GM18517 (cell line): Measurements from ENCODE around the gene PFDN4.

Experiments
- ATAC-seq: cut with Tn5 transposase; IDR thresholded peaks from one replicate; pipeline ENCODE4 v1.9.1; 2021; ENCODE audit warnings: mild to moderate bottlenecking, moderate library complexity; ENCODE audit not compliant: unreplicated experiment

The PFDN4 gene

DNA sequence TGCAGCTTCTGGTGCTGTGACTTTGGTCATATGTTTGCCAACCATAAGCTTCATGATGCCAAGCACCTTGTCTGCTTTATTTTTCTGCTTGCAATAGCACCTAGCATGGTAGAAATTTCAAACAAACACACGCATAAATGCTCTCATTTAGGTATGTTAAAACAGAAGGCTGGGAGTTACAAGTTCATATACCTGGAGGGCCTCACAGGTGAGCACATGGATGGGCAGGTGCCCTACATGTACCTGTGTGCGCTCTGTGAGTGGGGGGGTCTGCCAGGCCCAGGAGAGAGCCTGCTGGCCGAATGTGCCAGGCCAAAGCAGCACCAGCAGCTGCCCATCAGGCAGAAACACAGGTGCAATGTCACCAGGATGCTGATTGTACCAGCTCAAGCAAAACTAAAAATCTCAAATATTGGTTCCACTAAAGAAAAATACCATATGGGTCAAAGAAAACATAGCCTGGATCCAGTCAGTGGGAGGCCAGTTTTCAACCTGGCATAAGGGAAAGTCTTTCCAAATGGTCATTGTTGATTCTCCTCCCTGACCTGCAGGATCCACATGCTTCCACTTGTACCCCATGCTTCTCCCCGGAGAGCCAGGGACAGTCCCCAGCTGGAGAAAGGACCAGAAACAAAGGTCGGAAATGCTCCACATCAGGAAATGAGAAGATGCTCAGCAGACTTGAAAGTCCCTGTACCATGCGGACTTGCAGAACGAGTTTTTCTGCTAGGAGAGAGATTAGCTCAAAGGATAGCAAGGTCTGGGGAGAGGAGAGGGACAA is 7.2 kb upstream of the PFDN4 start:
- no peak for ATAC-seq

DNA sequence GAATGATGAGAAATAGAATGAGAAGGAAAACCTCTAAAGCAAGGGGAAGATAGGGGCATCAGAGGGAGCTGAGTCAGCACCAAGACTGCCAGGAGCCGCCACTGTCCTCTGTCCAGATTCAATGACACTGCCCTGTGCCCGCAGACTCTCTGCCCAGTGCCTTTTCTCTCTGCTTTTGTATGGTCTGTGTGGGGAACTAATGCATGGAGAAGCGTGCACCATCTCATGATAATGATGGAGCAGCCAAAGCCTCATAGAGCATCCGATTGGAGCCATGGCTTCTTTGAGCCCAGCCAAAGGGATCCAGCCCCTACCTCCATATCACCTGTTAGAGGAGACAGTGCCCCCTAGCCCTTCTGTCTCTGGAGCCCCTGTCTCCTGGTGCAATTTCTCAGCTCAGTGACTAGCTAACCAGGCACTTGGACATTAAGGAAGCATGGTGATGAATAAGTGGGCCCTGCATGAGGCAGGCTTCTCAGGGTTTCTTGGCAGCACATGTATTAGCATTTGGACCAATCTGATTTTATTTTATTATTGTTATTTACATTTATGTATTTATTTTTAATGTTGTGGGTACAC is 6.5 kb upstream of the PFDN4 start:
- no peak for ATAC-seq

DNA sequence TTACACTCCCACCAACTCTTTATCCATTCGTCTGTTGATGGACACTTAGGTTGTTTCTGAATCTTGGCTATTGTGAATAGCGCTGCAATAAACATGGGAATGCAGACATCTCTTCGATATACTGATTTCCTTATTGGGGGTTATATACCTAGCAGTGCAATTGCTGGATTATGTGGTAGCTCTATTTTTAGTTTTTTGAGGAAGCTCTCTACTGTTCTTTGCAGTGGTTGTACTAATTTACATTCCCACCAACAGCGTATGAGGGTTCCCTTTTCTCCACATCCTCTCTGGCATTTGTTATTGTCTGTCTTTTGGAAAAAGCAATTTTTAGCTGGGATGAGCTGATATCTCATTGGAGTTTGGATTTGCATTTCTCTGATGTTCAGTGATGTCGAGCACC is 4.6 kb upstream of the PFDN4 start:
- no peak for ATAC-seq

DNA sequence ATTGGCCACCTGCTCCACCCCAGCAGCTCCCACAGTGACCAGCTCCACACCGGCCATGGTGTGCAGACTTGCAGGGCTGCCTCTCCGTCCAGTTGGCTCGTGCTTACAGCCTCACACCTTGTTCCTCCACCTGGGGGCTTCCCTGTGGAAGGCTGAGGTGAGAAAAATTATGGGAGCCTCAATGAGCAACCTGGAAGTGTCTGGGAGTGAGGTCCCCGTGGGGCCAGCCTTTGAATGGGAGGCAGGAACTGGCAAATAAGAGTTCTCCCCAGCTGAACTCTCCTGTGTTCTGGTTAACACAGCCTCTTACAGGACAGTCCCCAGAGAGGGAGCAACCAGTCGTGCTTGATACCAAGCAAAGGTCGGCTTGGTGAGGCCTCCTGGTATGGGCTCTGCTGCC is 3.8 kb upstream of the PFDN4 start:
- no peak for ATAC-seq

DNA sequence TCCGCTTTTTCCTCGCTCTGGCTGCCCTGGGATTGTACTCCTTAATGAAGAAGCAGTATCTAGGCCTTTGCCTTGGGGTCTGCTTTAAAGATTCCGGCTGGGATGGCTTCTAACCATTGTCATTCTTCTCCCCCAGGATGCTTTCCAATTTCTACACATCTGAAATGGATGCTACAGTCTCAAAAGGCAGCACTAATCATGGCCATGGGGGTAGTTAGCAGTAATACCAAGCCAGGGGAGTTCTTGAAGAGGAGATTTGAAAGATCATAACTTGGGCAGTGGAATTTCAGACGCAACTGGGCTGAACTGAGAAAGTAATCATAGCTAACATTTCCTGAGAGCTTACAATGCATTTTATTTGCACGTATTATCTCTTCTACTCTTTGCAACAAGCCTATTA is 3.4 kb upstream of the PFDN4 start:
- no peak for ATAC-seq

DNA sequence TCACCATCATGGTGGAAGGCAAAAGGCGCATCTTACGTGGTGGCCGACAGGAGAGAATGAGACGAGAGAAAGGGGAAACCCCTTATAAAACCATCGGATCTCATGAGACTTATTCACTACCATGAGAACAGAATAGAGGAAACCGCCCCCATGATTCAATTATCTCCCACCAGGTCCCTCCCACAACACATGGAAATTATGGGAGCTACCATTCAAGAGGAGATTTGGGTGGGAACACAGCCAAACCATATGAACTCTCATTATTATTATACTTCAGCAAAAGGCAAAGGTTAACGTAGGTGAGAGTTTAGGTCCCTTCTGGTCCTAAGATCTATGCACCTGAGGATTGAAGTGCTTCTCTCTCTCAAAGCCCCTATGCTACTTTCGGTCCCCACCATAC is 2.4 kb upstream of the PFDN4 start:
- no peak for ATAC-seq

DNA sequence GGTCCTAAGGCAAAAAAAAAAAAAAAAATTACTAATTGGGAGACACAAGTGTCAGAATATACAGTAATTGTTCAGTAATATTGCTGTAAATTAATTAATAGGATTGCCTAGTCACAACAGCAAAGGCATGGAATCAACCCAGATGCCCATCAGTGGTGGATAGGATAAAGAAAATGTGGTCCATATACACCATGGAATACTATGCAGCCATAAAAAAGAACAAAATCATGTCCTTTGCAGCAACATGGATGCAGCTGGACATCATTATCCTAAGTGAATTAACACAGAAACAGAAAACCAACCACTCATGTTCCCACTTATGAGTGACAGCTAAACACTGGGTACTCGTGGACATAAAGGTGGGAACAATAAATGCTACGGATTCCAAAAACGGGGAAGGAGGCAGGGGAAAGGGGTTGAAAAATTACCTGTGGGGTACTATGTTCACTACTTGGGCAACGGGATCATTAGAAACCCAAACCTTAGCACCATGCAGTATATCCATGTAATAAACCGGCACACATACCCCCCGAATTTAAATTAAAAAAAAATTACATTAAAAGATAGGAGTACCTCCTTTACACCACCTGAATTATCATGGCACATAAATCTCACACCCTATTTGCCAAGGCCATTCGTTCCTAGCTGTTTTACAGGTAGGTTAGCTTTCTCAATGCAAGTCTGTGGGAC is 689 bp upstream of the PFDN4 start:
- ATAC-seq: no peak

DNA sequence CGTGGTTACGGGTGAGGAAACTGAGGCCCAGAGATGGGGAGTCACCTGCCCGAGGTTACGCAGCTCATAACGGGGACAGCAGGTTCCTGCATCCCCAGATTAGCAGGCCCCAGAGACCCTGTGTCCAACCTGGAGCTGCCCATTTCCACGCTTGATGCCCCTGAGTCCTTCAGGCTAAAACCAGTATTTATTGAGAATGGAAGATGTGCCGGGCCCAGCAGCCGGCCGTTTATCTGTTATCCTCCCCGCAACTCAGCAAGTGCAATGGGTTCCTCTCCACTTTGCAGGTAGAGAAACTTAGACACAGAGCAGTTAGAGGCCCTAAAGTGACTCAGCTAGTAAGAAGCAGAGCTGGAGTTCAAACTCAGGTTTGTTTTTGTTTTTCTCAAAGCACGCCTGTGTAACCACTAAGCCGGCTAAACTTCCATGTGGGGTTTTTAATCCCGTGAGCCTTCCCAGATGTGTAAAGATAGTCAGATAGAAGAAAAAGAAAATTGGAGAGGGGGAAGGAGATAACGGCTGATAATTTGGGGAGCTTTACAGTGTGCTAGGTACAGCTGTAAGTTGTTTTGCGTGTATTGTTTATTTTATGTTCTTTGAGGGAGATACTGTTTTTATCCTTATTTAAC is 775 bp downstream of the PFDN4 start:
- ATAC-seq: peak; percentile 5

DNA sequence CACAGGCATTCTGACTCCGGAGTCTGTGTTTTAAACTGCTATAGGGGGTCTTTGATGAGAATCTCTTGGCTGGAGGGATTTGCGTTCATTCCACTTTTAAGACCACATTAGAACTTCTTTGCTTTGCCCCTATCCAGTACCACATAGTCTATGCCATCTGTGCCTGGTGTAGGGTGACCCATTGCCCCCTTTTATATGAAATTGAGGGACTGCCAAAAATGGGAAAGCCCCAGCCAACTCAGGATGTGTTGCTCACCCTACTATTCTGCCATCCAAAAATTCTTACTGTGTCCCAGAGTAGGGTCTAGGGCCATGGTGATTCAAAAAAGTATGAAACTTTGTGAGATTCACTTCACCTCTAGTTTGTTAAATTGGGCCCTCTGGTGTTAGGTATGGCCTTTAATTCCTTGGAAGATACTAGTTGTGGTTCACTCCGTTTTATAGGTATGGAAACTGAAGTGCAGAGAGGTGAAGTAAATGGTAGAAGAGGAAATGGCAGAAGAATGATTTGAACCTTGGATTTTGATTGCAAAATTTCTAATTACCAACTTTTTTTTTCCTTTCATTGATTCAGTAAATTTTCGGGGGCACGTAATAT is 1.4 kb downstream of the PFDN4 start:
- no peak for ATAC-seq

DNA sequence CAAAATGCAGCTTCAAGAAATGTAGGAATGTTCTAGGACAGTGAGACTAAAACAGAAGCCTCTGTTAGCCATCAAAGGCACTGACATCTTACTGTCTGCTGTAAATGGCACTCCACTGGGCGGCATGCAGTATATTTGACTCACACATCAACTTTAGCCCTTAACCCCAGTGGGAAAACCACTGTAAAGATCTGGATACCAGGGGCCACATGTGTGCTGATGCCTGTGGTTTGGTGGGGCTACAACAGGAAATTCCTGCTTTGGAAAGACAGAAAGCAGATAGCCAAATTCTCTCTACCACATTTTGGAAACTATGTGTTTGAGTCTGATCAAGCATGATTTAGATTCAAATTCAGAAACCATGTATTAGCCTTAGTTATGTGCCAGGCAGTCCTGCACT is 4.3 kb downstream of the PFDN4 start:
- no peak for ATAC-seq

DNA sequence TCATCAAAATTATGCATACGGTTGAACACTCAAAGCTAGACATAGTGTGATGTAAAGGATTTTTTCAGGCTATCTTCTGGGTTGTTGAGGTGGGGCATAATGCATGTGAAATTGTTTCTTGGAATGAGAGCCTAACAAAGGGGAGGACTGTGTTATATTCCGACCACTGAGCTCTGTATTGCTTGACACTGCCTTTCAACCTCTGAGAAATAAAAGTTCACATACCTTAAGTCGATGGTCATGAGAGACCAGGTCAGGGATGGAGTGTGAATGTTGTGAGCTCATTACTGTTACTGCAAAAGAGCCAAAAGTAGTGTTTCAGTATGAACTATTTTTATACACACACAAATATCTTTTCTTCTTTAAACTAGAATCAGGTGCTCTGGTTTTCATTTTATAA is 5.0 kb downstream of the PFDN4 start:
- ATAC-seq: no peak

DNA sequence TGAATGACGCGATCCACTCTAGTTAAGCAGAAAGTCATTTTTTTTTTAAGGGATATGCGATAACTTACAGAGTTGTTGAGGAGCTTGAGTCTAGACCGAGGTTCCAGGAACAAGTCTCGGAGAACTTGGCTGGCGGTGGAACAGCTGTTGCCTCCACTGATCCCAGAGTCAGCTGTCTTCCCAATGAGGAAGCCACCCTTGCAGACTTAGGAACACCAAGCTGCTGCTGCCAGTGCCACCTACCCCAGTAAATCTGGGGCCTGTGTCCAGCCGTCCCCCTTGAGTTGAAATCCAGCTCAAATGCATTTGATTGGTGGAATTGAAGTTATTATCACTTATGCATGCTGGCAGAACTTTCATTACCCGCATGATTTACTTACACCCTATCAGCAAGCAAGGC is 6.7 kb downstream of the PFDN4 start:
- no peak for ATAC-seq

DNA sequence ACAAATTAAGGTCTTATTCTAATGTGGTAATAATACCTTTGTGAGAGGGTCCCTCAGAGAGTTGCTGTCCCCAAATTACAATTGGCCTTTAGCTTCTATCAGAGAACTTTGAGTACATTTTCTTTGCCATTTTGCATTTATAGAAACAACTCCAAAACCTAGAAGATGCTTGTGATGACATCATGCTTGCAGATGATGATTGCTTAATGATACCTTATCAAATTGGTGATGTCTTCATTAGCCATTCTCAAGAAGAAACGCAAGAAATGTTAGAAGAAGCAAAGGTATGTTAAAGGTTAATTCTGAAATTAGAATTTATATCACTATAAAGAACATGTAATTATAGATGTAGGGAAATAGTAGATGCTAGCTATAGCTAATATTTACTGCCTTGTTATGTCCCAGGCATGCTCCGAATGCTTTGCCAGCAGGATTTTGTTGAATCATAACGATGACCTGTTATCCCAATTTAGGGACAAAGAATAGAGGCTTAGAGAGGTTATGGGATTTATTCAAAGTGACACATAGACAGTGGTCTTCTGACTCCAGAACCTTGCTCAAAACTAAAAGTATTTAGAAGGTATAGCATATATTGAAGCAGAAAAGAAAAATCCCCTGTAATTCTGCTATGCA is 7.4 kb downstream of the PFDN4 start:
- no peak for ATAC-seq

DNA sequence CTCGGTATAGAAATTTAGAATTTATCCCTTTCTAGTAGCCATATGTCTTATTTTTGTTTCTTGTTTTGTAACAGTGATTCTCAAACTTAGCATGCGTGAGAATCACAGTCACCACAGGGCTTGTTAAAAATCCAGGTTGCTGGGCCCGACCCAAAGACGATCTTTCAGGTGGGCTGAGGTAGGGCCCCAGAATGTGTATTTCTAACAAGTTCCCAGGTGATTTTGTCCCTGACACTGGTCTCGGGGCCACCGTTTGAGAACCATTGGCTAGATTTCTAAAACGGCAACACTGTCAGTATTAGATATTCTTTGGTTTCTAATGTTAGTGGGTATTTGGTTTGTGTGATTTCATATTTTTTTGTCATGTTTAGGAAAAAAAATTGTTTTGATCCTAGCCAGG is 9.9 kb downstream of the PFDN4 start:
- ATAC-seq: no peak

DNA sequence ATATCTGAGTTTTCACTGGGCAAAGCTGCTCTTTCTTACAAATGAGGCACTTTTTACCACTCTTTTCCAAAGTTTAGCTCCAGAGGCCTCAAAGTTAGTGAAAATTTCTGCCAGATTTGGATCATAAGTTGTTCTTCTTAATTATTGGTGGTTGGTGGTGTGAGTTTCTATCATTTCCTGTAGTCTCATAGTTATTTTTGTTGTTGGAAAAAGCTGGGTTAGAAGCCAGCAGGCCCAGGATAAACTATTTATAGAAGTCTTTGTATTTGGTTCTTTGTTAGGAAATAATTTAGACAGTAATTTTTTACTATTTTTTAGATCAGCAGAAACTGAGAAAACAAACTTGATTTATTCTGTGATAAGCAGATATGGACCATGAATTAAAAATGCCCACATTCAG is 10.6 kb downstream of the PFDN4 start:
- ATAC-seq: no peak

DNA sequence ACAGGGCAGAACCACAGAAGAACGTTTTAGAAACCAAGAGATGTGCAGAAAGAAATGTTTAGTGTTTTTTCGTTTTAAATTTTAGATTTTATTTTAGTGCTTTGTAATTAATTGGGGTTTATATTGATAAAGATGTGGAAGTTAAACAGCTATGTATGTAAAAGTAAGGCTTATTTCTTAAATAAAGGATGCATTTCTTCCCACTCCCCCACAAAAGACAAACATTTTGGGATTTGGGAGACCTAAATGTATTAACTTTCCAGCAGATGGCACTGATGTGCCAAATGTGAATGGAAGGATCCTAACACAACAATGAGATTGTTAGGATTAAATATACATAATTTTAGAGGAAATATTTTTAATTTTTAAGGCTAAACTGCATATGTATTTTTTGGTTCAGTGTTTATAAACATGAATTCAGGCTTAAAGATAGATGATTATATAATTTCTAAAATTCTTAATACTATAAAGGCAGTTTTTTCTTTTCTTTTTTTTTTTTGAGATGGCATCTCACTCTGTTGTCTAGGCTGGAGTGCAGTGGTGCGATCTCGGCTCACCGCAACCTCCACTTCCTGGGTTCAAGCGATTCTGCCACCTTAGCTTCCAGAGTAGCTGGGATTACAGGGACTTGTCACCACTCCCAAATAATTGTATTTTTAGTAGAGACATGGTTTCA is 12.0 kb downstream of the PFDN4 start:
- no peak for ATAC-seq

DNA sequence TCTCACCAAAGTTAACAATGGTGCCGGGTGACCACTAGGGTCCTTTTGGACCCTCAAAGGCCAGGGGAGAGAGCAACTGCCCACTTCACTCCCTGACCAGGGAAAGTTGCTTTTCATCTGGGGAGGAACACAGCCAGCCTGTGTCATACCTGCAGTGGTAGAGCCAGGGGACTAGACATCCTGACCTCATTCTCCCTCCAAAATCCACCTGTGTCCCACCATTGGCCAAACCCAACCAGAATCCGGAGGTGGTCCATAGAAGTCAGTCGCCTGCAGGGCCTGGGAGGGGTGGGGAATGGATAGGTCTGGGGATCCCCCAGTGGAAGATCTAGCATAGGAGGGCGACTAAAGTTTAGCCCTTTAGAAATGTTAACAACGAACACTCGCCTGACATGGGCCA is 12.8 kb downstream of the PFDN4 start:
- no peak for ATAC-seq

DNA sequence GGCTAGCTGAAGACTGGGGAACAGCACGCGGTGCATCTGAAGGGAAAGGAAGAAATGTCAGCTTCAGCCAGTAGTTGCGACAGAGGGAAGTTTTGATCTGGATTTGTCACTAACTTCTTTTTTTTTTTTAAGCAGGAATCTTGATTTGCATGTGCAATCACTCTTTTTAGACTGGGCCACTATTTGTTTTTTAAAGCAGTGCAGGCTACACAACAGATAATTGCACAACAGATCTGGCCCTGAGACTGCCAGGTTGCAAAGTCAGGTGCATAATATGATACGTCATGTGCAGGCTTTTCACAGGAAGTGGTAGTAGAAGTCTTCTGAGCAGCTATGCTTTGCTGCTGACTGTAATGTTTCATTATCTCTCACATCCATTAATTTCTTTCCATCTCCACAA is 13.5 kb downstream of the PFDN4 start:
- no peak for ATAC-seq

DNA sequence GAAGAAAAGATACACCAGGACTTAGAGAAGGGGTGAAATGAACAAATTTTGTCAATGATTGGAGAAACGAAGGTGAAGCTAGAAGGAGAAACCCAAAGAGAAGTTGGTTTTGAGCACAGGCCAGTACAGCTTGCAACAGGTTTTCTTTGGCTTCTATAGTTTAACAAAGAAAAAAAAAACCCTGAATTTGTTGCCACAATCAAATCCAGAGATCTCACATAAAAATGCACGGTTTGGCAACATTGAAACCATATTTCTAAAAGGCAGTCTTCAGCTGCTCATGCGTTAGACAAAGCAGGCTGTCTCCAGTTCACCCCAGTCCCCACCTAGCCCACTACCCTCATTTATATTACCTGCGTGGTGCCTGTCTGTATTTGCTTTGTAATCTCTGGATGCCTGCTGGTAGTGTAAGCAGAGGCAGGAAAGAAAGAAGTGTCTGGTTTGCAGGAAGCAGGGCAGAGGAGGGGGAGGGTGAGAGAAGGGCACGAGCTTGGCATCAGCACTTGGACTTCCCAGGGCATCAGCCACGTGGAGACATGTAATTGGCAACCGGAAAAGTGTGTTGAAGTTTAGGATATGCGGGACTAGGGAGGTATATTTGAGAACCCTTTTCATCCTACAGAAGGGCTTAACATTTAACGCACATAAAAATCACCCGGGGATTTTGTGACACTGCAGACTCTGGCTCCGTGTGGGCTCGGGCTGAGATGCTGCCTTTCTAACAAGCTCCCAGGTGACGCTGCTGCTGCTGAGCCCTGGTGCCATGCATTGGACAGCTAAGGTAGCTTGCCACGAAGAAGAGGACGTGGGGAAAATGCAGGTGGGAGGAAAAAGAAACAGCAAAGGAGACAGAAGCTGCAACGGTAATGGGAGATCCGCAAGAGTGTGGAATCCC is 14.4 kb downstream of the PFDN4 start:
- ATAC-seq: no peak
